Erythroblast (primary cell): ENCODE results near the gene P3H4.

Experiments
- GATA1 ChIP-seq: IDR thresholded peaks from 2 replicates; pipeline ENCODE4 v1.6.1; 2011; ENCODE audit warnings: low read depth, mild to moderate bottlenecking, control low read depth, low read length, moderate library complexity
- POLR2A ChIP-seq: IDR thresholded peaks from 2 replicates; pipeline ENCODE4 v1.6.1; 2011; ENCODE audit warnings: mild to moderate bottlenecking, low read length

GRCh38 chr17:41849251-41849990 lies 37.7 kb upstream of the P3H4 start:
- TF ChIP-seq POLR2A: no peak
- no peak for TF ChIP-seq GATA1
